Gastrocnemius medialis (tissue), 4 donors: ENCODE data around the gene TNF. TPM values are rescaled to one million over a fixed set of nuclear protein-coding genes. Genes with fewer than 3 reads are reported as not detected.

ENCODE experiments used
- ATAC-seq, 2 donors: fragments of 150-250 bp; one replicate each; pipeline ENCODE4 v1.9.1; 2016
- DNase-seq, 2 donors: peaks; one replicate each; pipeline ENCODE4 v3.0.0-alpha.2; 2019
- H3K27ac ChIP-seq, 4 donors: fragments of 200-600 bp; sonication (generic); 1 replicate in 1 of 4; 2 replicates in 3 of 4; pipeline ENCODE4 v1.5.1; 2016 to 2018; ENCODE audit warnings: mild to moderate bottlenecking in 2 of 4, moderate library complexity in 1 of 4
- H3K27me3 ChIP-seq, 3 donors: fragments of 200-600 bp; sonication (generic) in 2 of 3; 1 replicate in 1 of 3; 2 replicates in 2 of 3; pipeline versions ENCODE4 v1.5.1 to v1.6.0; 2016 to 2019; ENCODE audit warnings: mild to moderate bottlenecking in 1 of 3, moderate library complexity in 1 of 3
- H3K36me3 ChIP-seq, 2 donors: fragments of 200-600 bp; sonication (generic) in 1 of 2; one replicate each; pipeline ENCODE4 v1.5.1; 2017 to 2018
- H3K4me1 ChIP-seq, 2 donors: fragments of 200-600 bp; sonication (generic) in 1 of 2; one replicate each; pipeline ENCODE4 v1.5.1; 2016 to 2017; ENCODE audit warnings: mild to moderate bottlenecking in 2 of 2
- H3K4me3 ChIP-seq, 4 donors: fragments of 200-600 bp; sonication (generic) in 3 of 4; 1 replicate in 1 of 4; 2 replicates in 3 of 4; pipeline ENCODE4 v1.5.1; 2016 to 2019; ENCODE audit warnings: mild to moderate bottlenecking in 2 of 4
- H3K9me3 ChIP-seq, 3 donors: fragments of 200-600 bp; sonication (generic) in 2 of 3; 1 replicate in 1 of 3; 2 replicates in 2 of 3; pipeline ENCODE4 v1.5.1; 2016 to 2019
- CTCF ChIP-seq, 5 experiments: fragments of 450-650 bp in 3 of 5; fragments of 200-600 bp in 2 of 5; sonication (generic) in 2 of 5; IDR thresholded peaks in 4 of 5; conservative IDR thresholded peaks in 1 of 5; 1 replicate in 4 of 5; 2 replicates in 1 of 5; pipeline ENCODE4 v1.5.1; 2016 to 2019; ENCODE audit warnings: antibody characterized with exemption in 5 of 5, mild to moderate bottlenecking in 3 of 5, moderate library complexity in 3 of 5
- POLR2A ChIP-seq, 2 donors: fragments of 450-650 bp; IDR thresholded peaks; one replicate each; pipeline ENCODE4 v1.6.1; 2017; ENCODE audit warnings: antibody characterized with exemption in 2 of 2, mild to moderate bottlenecking in 2 of 2, moderate library complexity in 2 of 2
- in situ Hi-C, 4 donors: fragments of 200-750 bp; cut with MboI; loops; one replicate each; pipeline versions ENCODE4 v1.15.0 to v1.8.0; 2017; ENCODE audit warnings: low sequenced_read_pairs in 4 of 4
- intact Hi-C: fragments of 100-400 bp; cut with DNase I; formaldehyde crosslinking; loops from one replicate; pipeline ENCODE4 v1.15.1; 2023; ENCODE audit warnings: low total_unique reads
- total RNA-seq, 4 donors: library from RNA; depleted of rRNA; stranded (reverse); fragments of >200 nt; gene quantifications; one replicate each; pipeline versions ENCODE4 v1.1.0 to v1.2.3, GENCODE V29; 2016

TNF gene
- total RNA-seq, 4 donors from 2014 or later: 0.23 to 0.87 TPM; not detected in 2

DNA sequence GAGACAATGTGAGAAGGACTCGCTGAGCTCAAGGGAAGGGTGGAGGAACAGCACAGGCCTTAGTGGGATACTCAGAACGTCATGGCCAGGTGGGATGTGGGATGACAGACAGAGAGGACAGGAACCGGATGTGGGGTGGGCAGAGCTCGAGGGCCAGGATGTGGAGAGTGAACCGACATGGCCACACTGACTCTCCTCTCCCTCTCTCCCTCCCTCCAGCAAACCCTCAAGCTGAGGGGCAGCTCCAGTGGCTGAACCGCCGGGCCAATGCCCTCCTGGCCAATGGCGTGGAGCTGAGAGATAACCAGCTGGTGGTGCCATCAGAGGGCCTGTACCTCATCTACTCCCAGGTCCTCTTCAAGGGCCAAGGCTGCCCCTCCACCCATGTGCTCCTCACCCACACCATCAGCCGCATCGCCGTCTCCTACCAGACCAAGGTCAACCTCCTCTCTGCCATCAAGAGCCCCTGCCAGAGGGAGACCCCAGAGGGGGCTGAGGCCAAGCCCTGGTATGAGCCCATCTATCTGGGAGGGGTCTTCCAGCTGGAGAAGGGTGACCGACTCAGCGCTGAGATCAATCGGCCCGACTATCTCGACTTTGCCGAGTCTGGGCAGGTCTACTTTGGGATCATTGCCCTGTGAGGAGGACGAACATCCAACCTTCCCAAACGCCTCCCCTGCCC lies 1.7 kb downstream of the TNF start:
- ATAC-seq (no peak), DNase-seq (no peak)
- Histone ChIP-seq H3K4me1 (peaks cover 0 to 5% of the 10 kb centered on the region in 2 donors), H3K36me3 (no peaks in the 10 kb centered on the region), H3K9me3 (no peaks in the 10 kb centered on the region), H3K4me3 (no peak overlapping the region), H3K27ac (no peak overlapping the region), H3K27me3 (no peaks in the 10 kb centered on the region)
- in situ Hi-C loops (no loop called here), intact Hi-C loops (no loop called here)
- TF ChIP-seq CTCF (IDR thresholded peaks at IDR 0.05 in 4 of 5, conservative IDR thresholded peaks at IDR 0.05 in 1 of 5) (no peak), POLR2A (IDR thresholded peaks at IDR 0.05) (no peak)

DNA sequence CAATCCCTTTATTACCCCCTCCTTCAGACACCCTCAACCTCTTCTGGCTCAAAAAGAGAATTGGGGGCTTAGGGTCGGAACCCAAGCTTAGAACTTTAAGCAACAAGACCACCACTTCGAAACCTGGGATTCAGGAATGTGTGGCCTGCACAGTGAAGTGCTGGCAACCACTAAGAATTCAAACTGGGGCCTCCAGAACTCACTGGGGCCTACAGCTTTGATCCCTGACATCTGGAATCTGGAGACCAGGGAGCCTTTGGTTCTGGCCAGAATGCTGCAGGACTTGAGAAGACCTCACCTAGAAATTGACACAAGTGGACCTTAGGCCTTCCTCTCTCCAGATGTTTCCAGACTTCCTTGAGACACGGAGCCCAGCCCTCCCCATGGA lies 2.2 kb downstream of the TNF start:
- Histone ChIP-seq H3K4me1 (peaks cover 0 to 5% of the 10 kb centered on the region in 2 donors), H3K36me3 (no peaks in the 10 kb centered on the region), H3K27ac (no peak overlapping the region), H3K4me3 (no peak overlapping the region), H3K27me3 (no peaks in the 10 kb centered on the region), H3K9me3 (no peaks in the 10 kb centered on the region)
- no peak for DNase-seq
- no peak for ATAC-seq
- TF ChIP-seq POLR2A (IDR thresholded peaks at IDR 0.05): no peak
- TF ChIP-seq CTCF (IDR thresholded peaks at IDR 0.05 in 4 of 5, conservative IDR thresholded peaks at IDR 0.05 in 1 of 5): no peak
- intact Hi-C loops: no loop called here
- in situ Hi-C loops: no loop called here

DNA sequence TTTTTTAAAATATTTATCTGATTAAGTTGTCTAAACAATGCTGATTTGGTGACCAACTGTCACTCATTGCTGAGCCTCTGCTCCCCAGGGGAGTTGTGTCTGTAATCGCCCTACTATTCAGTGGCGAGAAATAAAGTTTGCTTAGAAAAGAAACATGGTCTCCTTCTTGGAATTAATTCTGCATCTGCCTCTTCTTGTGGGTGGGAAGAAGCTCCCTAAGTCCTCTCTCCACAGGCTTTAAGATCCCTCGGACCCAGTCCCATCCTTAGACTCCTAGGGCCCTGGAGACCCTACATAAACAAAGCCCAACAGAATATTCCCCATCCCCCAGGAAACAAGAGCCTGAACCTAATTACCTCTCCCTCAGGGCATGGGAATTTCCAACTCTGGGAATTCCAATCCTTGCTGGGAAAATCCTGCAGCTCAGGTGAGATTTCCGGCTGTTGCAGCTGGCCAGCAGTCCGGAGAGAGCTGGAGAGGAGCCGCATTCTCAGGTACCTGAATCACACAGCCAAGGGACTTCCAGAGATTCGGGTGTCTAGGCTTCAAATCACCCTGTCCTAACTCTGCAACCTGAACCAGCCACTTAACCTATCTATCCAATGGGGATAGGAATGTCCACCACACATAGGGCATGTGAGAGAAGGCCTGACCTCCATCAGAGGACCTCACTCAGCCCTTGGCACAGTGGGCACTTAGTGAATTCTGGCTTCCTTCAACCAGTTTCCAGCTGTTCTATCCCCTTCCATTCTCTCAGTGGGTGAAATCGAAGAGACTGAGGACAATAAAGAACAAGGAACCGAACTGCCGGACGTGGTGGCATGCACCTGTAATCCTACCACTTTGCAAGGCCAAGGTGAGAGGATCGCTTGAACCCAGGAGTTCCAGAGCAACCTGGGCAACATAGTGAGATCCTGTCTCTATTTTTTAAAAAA lies 3.1 kb downstream of the TNF start:
- H3K4me1 ChIP-seq: peaks cover 0 to 5% of the 10 kb centered on the region in 2 donors
- H3K9me3 ChIP-seq: no peaks in the 10 kb centered on the region
- H3K27ac ChIP-seq: no peak overlapping the region
- TF ChIP-seq POLR2A (IDR thresholded peaks at IDR 0.05): no peak
- no peak for TF ChIP-seq CTCF (IDR thresholded peaks at IDR 0.05 in 4 of 5, conservative IDR thresholded peaks at IDR 0.05 in 1 of 5)
- no peaks in the 10 kb centered on the region for H3K36me3 ChIP-seq
- H3K4me3 ChIP-seq: no peak overlapping the region
- DNase-seq (no peak), ATAC-seq (no peak)
- in situ Hi-C loops (no loop called here), intact Hi-C loops (no loop called here)
- no peaks in the 10 kb centered on the region for H3K27me3 ChIP-seq

DNA sequence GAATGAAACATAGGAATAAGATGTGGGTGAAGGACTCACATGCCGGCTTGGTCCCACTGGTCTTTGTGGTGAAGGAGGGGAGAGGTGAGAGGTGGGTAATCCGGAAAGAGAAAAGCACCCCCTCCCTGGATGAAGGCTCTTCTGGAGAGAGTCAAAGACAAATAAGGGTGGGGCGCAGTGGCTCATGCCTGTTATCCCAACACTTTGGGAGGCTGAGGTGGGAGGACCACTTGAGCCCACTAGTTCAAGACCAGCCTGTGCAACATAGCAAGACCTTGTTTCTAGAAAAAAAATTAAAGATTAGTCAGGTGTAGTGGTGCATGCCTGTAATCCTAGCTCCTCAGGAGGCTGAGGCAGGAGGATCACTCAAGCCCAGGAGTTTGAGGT lies 3.7 kb downstream of the TNF start:
- Histone ChIP-seq H3K27ac (no peak overlapping the region), H3K4me3 (no peak overlapping the region), H3K36me3 (no peaks in the 10 kb centered on the region), H3K4me1 (peaks cover 0 to 5% of the 10 kb centered on the region in 2 donors), H3K27me3 (no peaks in the 10 kb centered on the region), H3K9me3 (no peaks in the 10 kb centered on the region)
- intact Hi-C loops (no loop called here), in situ Hi-C loops (no loop called here)
- no peak for TF ChIP-seq CTCF (IDR thresholded peaks at IDR 0.05 in 4 of 5, conservative IDR thresholded peaks at IDR 0.05 in 1 of 5)
- no peak for TF ChIP-seq POLR2A (IDR thresholded peaks at IDR 0.05)
- DNase-seq (no peak), ATAC-seq (no peak)
